CD14-positive monocyte (primary cell): ENCODE measurements around the gene MEIS1. TPM values are rescaled to one million over a fixed set of nuclear protein-coding genes. Genes with fewer than 3 reads are reported as not detected.

Experiments
- DNase-seq, 3 donors: peaks; one replicate each; pipeline ENCODE4 v3.0.0-alpha.2; 2011 to 2022
- H2AFZ ChIP-seq: 2 replicates; pipeline ENCODE4 v1.6.0; 2012; ENCODE audit warnings: mild to moderate bottlenecking, low read depth, low read length, inconsistent platforms; ENCODE audit not compliant: insufficient read depth, poor library complexity, severe bottlenecking
- H3K27ac ChIP-seq, 2 donors: 1 replicate in 1 of 2; 2 replicates in 1 of 2; pipeline ENCODE4 v1.5.1; 2012 to 2013; ENCODE audit warnings: low read length in 2 of 2, control low read depth in 1 of 2, inconsistent platforms in 1 of 2, low read depth in 1 of 2, mild to moderate bottlenecking in 1 of 2
- H3K27me3 ChIP-seq, 2 donors: one replicate each; pipeline versions ENCODE4 v1.6.0 to v1.6.1; 2011 to 2013; ENCODE audit warnings: low read length in 2 of 2; ENCODE audit not compliant: control insufficient read depth in 2 of 2, insufficient read depth in 2 of 2
- H3K36me3 ChIP-seq, 2 donors: replicated peaks in 1 of 2; 1 replicate in 1 of 2; 2 replicates in 1 of 2; pipeline versions ENCODE4 v1.5.1 to v1.6.1; 2012 to 2013; ENCODE audit warnings: low read length in 2 of 2, control low read depth in 1 of 2, inconsistent platforms in 1 of 2, mild to moderate bottlenecking in 1 of 2; ENCODE audit not compliant: insufficient read depth in 2 of 2, control insufficient read depth in 1 of 2
- H3K4me1 ChIP-seq, 2 donors: 1 replicate in 1 of 2; 2 replicates in 1 of 2; pipeline versions ENCODE4 v1.5.1 to v1.6.1; 2012 to 2013; ENCODE audit warnings: low read length in 2 of 2, control low read depth in 1 of 2, inconsistent platforms in 1 of 2, mild to moderate bottlenecking in 1 of 2, moderate library complexity in 1 of 2; ENCODE audit not compliant: insufficient read depth in 2 of 2, control insufficient read depth in 1 of 2
- H3K4me2 ChIP-seq: replicated peaks from 2 replicates; pipeline ENCODE3; 2012; ENCODE audit warnings: low read length, moderate library complexity, mild to moderate bottlenecking; ENCODE audit not compliant: poor library complexity, severe bottlenecking; ENCODE audit errors: extremely low read depth
- H3K4me3 ChIP-seq, 3 experiments: fragments of 200-600 bp in 1 of 3; sonication (generic) in 1 of 3; replicated peaks in 1 of 3; 1 replicate in 2 of 3; 2 replicates in 1 of 3; pipeline ENCODE4 v1.5.1; 2011 to 2013; ENCODE audit warnings: low read length in 3 of 3, mild to moderate bottlenecking in 3 of 3, control low read depth in 2 of 3, low read depth in 2 of 3, inconsistent platforms in 1 of 3, moderate library complexity in 1 of 3
- H3K79me2 ChIP-seq: 2 replicates; pipeline ENCODE4 v1.6.0; 2012; ENCODE audit warnings: mild to moderate bottlenecking, control low read depth, inconsistent platforms, low read length, moderate library complexity; ENCODE audit not compliant: insufficient read depth
- H3K9ac ChIP-seq: 2 replicates; pipeline ENCODE4 v1.6.0; 2017; ENCODE audit warnings: low read length, mild to moderate bottlenecking; ENCODE audit not compliant: insufficient read depth, poor library complexity, severe bottlenecking
- H3K9me3 ChIP-seq, 2 donors: replicated peaks in 1 of 2; 1 replicate in 1 of 2; 2 replicates in 1 of 2; pipeline versions ENCODE4 v1.5.1 to v1.6.1; 2012 to 2013; ENCODE audit warnings: low read length in 2 of 2, control low read depth in 1 of 2; ENCODE audit not compliant: control insufficient read depth in 1 of 2, insufficient read depth in 1 of 2
- H4K20me1 ChIP-seq: 2 replicates; pipeline ENCODE4 v1.6.0; 2012; ENCODE audit warnings: mild to moderate bottlenecking, low read length, control low read depth, moderate library complexity; ENCODE audit not compliant: insufficient read depth
- H3K27ac Mint-ChIP-seq, 7 donors: one replicate each; pipeline ENCODE4 v1.8.0; 2020; ENCODE audit warnings: mild to moderate bottlenecking in 7 of 7, mixed read lengths in 7 of 7, moderate library complexity in 6 of 7, inconsistent platforms in 2 of 7
- H3K27me3 Mint-ChIP-seq, 3 donors: one replicate each; pipeline ENCODE4 v1.8.0; 2021 to 2022; ENCODE audit warnings: low read depth in 3 of 3, mild to moderate bottlenecking in 3 of 3, mixed read lengths in 3 of 3, moderate library complexity in 3 of 3, inconsistent platforms in 1 of 3
- H3K36me3 Mint-ChIP-seq, 2 donors: one replicate each; pipeline ENCODE4 v1.8.0; 2020; ENCODE audit warnings: mixed read lengths in 2 of 2, inconsistent platforms in 1 of 2, mild to moderate bottlenecking in 1 of 2
- H3K4me1 Mint-ChIP-seq: one replicate; pipeline ENCODE4 v1.8.0; 2020; ENCODE audit warnings: mild to moderate bottlenecking, mixed read lengths
- H3K4me3 Mint-ChIP-seq, 2 donors: one replicate each; pipeline ENCODE4 v1.8.0; 2020; ENCODE audit warnings: mild to moderate bottlenecking in 2 of 2, mixed read lengths in 2 of 2, moderate library complexity in 1 of 2
- H3K9me3 Mint-ChIP-seq, 7 donors: one replicate each; pipeline ENCODE4 v1.8.0; 2020 to 2022; ENCODE audit warnings: mixed read lengths in 7 of 7, mild to moderate bottlenecking in 6 of 7, moderate library complexity in 6 of 7, inconsistent platforms in 2 of 7
- CTCF ChIP-seq: fragments of 200-600 bp; IDR thresholded peaks from one replicate; pipeline ENCODE4 v1.8.0; 2022; ENCODE audit warnings: antibody characterized with exemption, mild to moderate bottlenecking
- WGBS: methylation state at CpG from one replicate; pipeline ENCODE4 v1.1.5; 2013; ENCODE audit warnings: missing lambda C conversion rate; ENCODE audit not compliant: insufficient coverage; 5-methylcytosine and 5-hydroxymethylcytosine counted together
- intact Hi-C, 2 donors: fragments of 100-400 bp; cut with micrococcal nuclease; formaldehyde crosslinking; loops; one replicate each; pipeline versions ENCODE4 v1.15.0 to v1.15.1; 2023
- polyA plus RNA-seq, 3 donors: library from polyadenylated mRNA; depleted of rRNA in 1 of 3; unstranded in 2 of 3; stranded (reverse) in 1 of 3; fragments of 300-500 nt in 2 of 3; fragments of >200 nt in 1 of 3; fragmentation: Illumina TruSeq in 2 of 3; gene quantifications; 1 replicate in 2 of 3; 2 replicates in 1 of 3; pipeline ENCODE4 v1.2.3, GENCODE V29; 2012 to 2021

The MEIS1 gene
- polyA plus RNA-seq, 3 donors: 0.09 to 0.40 TPM; not detected in 1

- no CpG with 5 or more reads among the region's 1 CpG for WGBS
- Histone ChIP-seq H3K9ac (no peak overlapping the region), H4K20me1 (no peaks in the 10 kb centered on the region), H3K79me2 (no peaks in the 10 kb centered on the region), H3K27me3 (no peaks in the 10 kb centered on the region), H3K4me3 (no peak overlapping the region), H3K27ac (no peak overlapping the region), H3K4me1 (no peaks in the 10 kb centered on the region), H3K4me2 (no peak overlapping the region), H2AFZ (no peak overlapping the region), H3K9me3 (no peaks in the 10 kb centered on the region), H3K36me3 (no peaks in the 10 kb centered on the region)
- DNase-seq: no peak
- no peak for TF ChIP-seq CTCF
- Mint-ChIP-seq H3K36me3 (no peaks in the 10 kb centered on the region), H3K4me3 (no peak overlapping the region), H3K27ac (no peak overlapping the region), H3K9me3 (peaks cover 0 to 3% (median 0%) of the 10 kb centered on the region in 7 donors), H3K4me1 (peaks cover 2% of the 10 kb centered on the region), H3K27me3 (no peaks in the 10 kb centered on the region)
- intact Hi-C loops: no loop called here
Observed at GRCh38 chr2:66488946-66489345, 54.0 kb downstream of the MEIS1 start.

GRCh38 chr2:66489436-66489835 lies 54.5 kb downstream of the MEIS1 start:
- intact Hi-C loops: no loop called here
- no peak overlapping the region for H2AFZ ChIP-seq
- Mint-ChIP-seq H3K9me3 (peaks cover 0 to 3% (median 0%) of the 10 kb centered on the region in 7 donors), H3K27me3 (no peaks in the 10 kb centered on the region), H3K36me3 (no peaks in the 10 kb centered on the region), H3K4me1 (peaks cover 2% of the 10 kb centered on the region), H3K4me3 (no peak overlapping the region), H3K27ac (no peak overlapping the region)
- no peaks in the 10 kb centered on the region for H3K27me3 ChIP-seq
- H3K9ac ChIP-seq: no peak overlapping the region
- H4K20me1 ChIP-seq: no peaks in the 10 kb centered on the region
- H3K27ac ChIP-seq: no peak overlapping the region
- TF ChIP-seq CTCF: no peak
- no peak overlapping the region for H3K4me2 ChIP-seq
- H3K79me2 ChIP-seq: no peaks in the 10 kb centered on the region
- no peaks in the 10 kb centered on the region for H3K9me3 ChIP-seq
- WGBS: no CpG with 5 or more reads among the region's 1 CpG
- no peaks in the 10 kb centered on the region for H3K36me3 ChIP-seq
- peaks cover 0 to under 1% of the 10 kb centered on the region in 2 donors for H3K4me1 ChIP-seq
- H3K4me3 ChIP-seq: no peak overlapping the region
- no peak for DNase-seq
